Central memory CD4-positive, alpha-beta T cell (primary cell): ENCODE data around the gene ATXN7L1.
"Not testable (repeated sequence)": the region's sequence is repeated elsewhere in the genome, so short reads cannot be mapped to it uniquely, and the experiment has no call there.

ENCODE experiments used
- DNase-seq: peaks from one replicate; pipeline ENCODE4 v3.0.0; 2022

The ATXN7L1 gene

DNA sequence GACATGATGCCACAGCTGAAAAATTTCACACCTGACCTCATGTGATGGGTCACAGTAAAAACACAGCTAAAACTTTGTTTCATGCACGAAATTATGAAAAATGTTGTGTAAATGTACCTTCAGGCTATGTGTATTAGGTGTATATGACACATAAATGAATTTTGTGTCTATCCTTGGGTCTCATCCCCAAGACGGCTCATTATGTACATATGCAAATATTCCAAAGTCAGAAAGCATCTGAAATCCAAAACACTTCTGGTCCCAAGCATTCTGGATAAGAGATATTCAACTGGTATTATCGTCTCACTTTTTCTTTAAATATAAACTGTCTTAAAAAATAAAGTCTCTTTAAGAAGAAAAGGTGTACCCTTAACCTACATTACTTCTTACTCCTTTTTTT lies 145.4 kb downstream of the ATXN7L1 start:
- no peak for DNase-seq

- DNase-seq: no peak
Observed at GRCh38 chr7:105728028-105728427, 148.4 kb downstream of the ATXN7L1 start.

DNA sequence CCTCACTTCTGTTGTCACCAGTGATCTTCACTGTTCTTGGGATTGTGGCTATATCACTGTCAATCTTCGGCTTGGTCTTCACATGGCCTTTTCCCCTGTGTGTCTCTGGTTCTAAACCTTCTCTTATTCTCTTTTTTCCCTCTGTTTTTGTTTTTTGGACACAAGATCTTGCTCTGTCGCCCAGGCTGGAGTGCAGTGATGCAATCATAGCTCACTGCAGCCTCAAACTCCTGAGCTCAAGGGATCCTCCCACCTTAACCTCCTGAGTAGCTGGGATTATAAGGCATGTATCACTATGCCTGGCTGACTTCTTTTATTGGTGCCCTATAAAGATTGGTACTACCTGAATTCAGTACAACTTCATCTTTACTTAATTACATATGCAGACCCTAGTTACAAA lies 151.7 kb downstream of the ATXN7L1 start:
- DNase-seq: no peak

GRCh38 chr7:105723572-105723971 lies 152.8 kb downstream of the ATXN7L1 start:
- no peak for DNase-seq

- DNase-seq: no peak
Observed at GRCh38 chr7:105721571-105722104, 154.8 kb downstream of the ATXN7L1 start.

DNA sequence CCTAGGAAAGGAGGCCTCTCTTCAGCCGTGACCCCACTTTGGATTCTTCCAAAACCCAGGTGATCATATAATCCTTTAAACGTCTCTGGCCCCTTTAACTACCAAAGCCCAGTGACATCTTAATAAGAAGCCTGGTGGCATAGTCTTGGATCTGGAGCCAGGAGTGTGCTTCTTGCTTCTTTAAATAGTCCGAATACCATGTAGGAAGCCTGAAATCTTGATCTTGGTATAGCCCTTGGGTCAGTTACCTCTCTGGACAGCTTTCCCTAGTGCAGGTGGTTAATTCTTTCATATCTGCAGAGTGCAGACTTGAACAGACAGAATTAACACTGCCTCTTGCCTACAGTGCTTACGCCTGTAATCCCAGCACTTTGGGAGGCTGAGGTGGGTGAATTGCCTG lies 156.5 kb downstream of the ATXN7L1 start:
- DNase-seq: no peak

DNA sequence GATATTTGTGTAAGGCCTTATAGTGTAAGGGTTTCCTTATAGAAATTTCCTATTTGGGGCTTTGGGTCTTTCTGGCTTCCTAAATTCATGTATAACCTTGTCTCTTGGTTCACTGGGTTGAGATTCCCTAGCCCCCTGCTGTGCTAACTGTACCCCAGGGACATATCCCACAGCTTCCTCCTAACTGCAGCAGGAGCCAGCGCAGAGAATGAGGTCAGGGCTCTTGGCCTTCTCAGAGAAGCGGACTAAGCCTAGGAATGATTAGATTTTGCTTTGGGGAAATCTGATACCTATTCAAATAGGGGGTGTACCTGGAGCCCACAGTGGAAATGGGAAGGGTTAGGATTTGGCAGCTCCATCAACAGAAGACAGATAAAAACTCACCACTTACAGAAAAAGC lies 157.0 kb downstream of the ATXN7L1 start:
- DNase-seq: no peak

- no peak for DNase-seq
Observed at GRCh38 chr7:105718511-105718925, 157.9 kb downstream of the ATXN7L1 start.

- DNase-seq: no peak
Observed at GRCh38 chr7:105715528-105715927, 160.9 kb downstream of the ATXN7L1 start.

- DNase-seq: no peak
Observed at GRCh38 chr7:105713488-105714465, 162.6 kb downstream of the ATXN7L1 start.

DNA sequence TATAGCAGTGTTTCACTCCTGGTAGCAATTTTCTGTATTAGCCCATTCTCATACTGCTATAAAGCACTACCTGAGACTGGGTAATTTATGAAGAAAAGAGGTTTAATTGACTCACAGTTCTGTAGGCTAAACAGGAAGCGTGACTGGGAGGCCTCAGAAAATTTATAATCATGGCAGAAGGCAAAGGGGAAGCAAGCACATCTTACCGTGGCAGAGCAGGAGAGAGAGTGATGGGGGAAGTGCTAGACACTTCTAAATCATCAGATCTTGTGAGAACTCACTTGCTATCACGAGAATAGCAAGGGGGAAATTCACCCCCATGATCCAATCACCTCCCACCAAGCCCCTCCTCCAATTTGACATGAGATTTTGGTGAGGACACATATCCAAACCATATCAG lies 163.5 kb downstream of the ATXN7L1 start:
- DNase-seq: no peak

GRCh38 chr7:105711726-105712402 lies 164.5 kb downstream of the ATXN7L1 start:
- DNase-seq: no peak

DNA sequence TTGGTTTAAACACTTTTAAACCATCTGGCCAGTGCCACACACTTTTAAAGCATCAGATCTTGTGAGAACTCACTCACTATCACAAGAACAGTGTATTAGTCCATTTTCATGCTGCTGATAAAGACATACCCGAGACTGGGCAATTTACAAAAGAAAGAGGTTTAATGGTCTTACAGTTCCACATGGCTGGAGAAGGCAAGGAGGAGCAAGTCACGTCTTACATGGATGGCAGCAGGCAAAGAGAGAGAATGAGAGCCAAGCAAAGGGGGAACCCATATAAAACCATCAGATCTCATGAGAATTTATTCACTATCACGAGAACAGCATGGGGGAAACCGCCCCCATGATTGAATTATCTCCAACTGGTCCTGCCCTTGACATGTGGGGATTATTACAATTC lies 165.7 kb downstream of the ATXN7L1 start:
- DNase-seq: not testable (repeated sequence)

- no peak for DNase-seq
Observed at GRCh38 chr7:105708763-105709080, 167.7 kb downstream of the ATXN7L1 start.

GRCh38 chr7:105707967-105708762 lies 168.2 kb downstream of the ATXN7L1 start:
- DNase-seq: no peak

DNA sequence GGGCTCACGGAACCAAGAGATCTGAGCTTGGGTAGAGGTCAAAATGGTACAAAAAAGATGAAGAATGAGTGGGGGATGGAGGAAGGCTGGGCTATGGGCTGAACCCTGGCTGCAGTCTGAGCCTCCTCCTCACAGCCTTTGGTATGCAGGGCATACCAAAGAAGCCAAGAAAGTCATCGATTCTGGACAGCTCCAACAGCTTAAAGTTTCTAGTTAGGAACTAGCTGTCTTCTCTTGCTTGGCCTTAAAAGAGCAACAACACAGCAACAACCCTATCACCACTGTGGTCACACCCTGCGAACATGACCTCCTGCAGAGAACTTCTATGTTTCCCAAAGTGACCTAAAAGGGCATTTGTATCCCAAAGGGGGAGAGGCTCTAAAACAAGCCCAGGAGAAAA lies 169.0 kb downstream of the ATXN7L1 start:
- no peak for DNase-seq

- no peak for DNase-seq
Observed at GRCh38 chr7:105705427-105705826, 171.0 kb downstream of the ATXN7L1 start.

GRCh38 chr7:105703207-105703930 lies 173.0 kb downstream of the ATXN7L1 start:
- no peak for DNase-seq

- no peak for DNase-seq
Observed at GRCh38 chr7:105699568-105700236, 176.7 kb downstream of the ATXN7L1 start.

- no peak for DNase-seq
Observed at GRCh38 chr7:105698531-105698930, 177.9 kb downstream of the ATXN7L1 start.

- no peak for DNase-seq
Observed at GRCh38 chr7:105697753-105698152, 178.6 kb downstream of the ATXN7L1 start.

DNA sequence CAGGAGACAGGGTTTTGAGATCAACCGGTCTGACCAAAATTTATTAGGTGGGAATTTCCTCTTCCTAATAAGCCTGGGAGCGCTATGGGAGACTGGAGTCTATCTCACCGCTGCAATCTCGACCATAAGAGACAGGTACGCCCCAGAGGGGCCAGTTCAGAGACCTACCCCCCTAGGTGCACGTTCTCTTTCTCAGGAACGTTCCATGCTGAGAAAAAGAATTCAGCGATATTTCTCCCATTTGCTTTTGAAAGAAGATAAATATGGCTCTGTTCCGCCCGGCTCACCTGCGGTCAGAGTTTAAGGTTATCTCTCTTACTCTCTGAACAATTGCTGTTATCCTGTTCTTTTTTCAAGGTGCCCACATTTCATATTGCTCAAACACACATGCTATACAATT lies 179.2 kb downstream of the ATXN7L1 start:
- DNase-seq: not testable (repeated sequence)
